ENCODE results near the gene FLVCR2.

FLVCR2 gene

GRCh38 chr14:75578102-75578785, at the start of gene FLVCR2:
TSS of gene FLVCR2 (plus strand) at chr14:75578620. CDS start at chr14:75578973, 353 bp downstream.
- DNase-seq (ENCODE audit: low read depth) = peak; percentile 52

GRCh38 chr14:75531256-75531655, 47.2 kb upstream of the FLVCR2 start:
- no peak for DNase-seq (ENCODE audit: low read depth)

- DNase-seq (ENCODE audit: low read depth) = no peak
These were observed 46.6 kb upstream of the FLVCR2 start for GRCh38 chr14:75531660-75532317.

GRCh38 chr14:75533791-75534555, 44.4 kb upstream of the FLVCR2 start:
- DNase-seq (ENCODE audit: low read depth) = no peak

GRCh38 chr14:75535164-75535898, 43.1 kb upstream of the FLVCR2 start:
- no peak for DNase-seq (ENCODE audit: low read depth)

- no peak for DNase-seq (ENCODE audit: low read depth)
These were observed 41.3 kb upstream of the FLVCR2 start for GRCh38 chr14:75537071-75537470.

GRCh38 chr14:75539162-75539560, 39.3 kb upstream of the FLVCR2 start:
- DNase-seq (ENCODE audit: low read depth) = no peak

- DNase-seq (ENCODE audit: low read depth) = peak; percentile 56
These were observed 38.6 kb upstream of the FLVCR2 start for GRCh38 chr14:75539561-75540478.

- DNase-seq (ENCODE audit: low read depth) = no peak
These were observed 38.0 kb upstream of the FLVCR2 start for GRCh38 chr14:75540479-75540851.

GRCh38 chr14:75542588-75543091, 35.8 kb upstream of the FLVCR2 start:
- peak; percentile 82 for DNase-seq (ENCODE audit: low read depth)

GRCh38 chr14:75543253-75543652, 35.2 kb upstream of the FLVCR2 start:
- DNase-seq (ENCODE audit: low read depth) = no peak

GRCh38 chr14:75543786-75544185, 34.6 kb upstream of the FLVCR2 start:
- DNase-seq (ENCODE audit: low read depth) = no peak

- DNase-seq (ENCODE audit: low read depth) = no peak
These were observed 32.5 kb upstream of the FLVCR2 start for GRCh38 chr14:75545907-75546306.

- DNase-seq (ENCODE audit: low read depth) = no peak
These were observed 30.7 kb upstream of the FLVCR2 start for GRCh38 chr14:75547552-75548250.

GRCh38 chr14:75548544-75548943, 29.9 kb upstream of the FLVCR2 start:
- no peak for DNase-seq (ENCODE audit: low read depth)

GRCh38 chr14:75549169-75549568, 29.3 kb upstream of the FLVCR2 start:
- no peak for DNase-seq (ENCODE audit: low read depth)

- no peak for DNase-seq (ENCODE audit: low read depth)
These were observed 27.4 kb upstream of the FLVCR2 start for GRCh38 chr14:75551021-75551420.

- no peak for DNase-seq (ENCODE audit: low read depth)
These were observed 25.3 kb upstream of the FLVCR2 start for GRCh38 chr14:75553157-75553556.

GRCh38 chr14:75553761-75554364, 24.6 kb upstream of the FLVCR2 start:
- DNase-seq (ENCODE audit: low read depth) = no peak

GRCh38 chr14:75554482-75554881, 23.9 kb upstream of the FLVCR2 start:
- no peak for DNase-seq (ENCODE audit: low read depth)

Measured in stimulated activated CD4-positive, alpha-beta T cell treated with anti-CD3 and anti-CD28 coated beads, Interleukin-2, amount 100 ng/mL, for 4 hours (primary cell).